Spinal cord (tissue), 10 donors: ENCODE data around the gene TXNRD2. TPM values are rescaled to one million over a fixed set of nuclear protein-coding genes. Genes with fewer than 3 reads are reported as not detected.
A peak's percentile ranks its signal among the peaks of the same experiment; 100 is the strongest.

Experiments used
- DNase-seq, 6 donors: peaks; one replicate each; pipeline versions ENCODE4 v3.0.0 to v3.0.0-alpha.2; 2013 to 2015; ENCODE audit warnings: low spot score in 6 of 6, low read depth in 4 of 6
- H3K27ac ChIP-seq: one replicate; pipeline ENCODE4 v1.5.1; 2013; ENCODE audit warnings: low read depth, low read length, control low read depth
- H3K27me3 ChIP-seq: one replicate; pipeline ENCODE4 v1.6.1; 2013; ENCODE audit warnings: low read length; ENCODE audit not compliant: control insufficient read depth, insufficient read depth
- H3K36me3 ChIP-seq: one replicate; pipeline ENCODE4 v1.6.1; 2013; ENCODE audit warnings: low read length; ENCODE audit not compliant: control insufficient read depth, insufficient read depth
- H3K4me1 ChIP-seq: one replicate; pipeline ENCODE4 v1.6.1; 2013; ENCODE audit warnings: low read length; ENCODE audit not compliant: control insufficient read depth, insufficient read depth
- H3K4me3 ChIP-seq: one replicate; pipeline ENCODE4 v1.5.1; 2013; ENCODE audit warnings: low read depth, low read length, control low read depth
- H3K9me3 ChIP-seq: one replicate; pipeline ENCODE4 v1.6.1; 2013; ENCODE audit warnings: low read length; ENCODE audit not compliant: control insufficient read depth, insufficient read depth
- WGBS: methylation state at CpG from one replicate; pipeline ENCODE4 v1.1.5; 2013; ENCODE audit warnings: missing lambda C conversion rate; ENCODE audit not compliant: insufficient coverage; 5-methylcytosine and 5-hydroxymethylcytosine counted together
- polyA plus RNA-seq, 2 donors: library from polyadenylated mRNA; unstranded; fragments of 120-200 nt; gene quantifications; one replicate each; pipeline ENCODE4 v1.2.1, GENCODE V29; 2013; ENCODE audit not compliant: insufficient read length in 2 of 2
- total RNA-seq, 2 donors: library from RNA; depleted of rRNA in 1 of 2; stranded (reverse); fragments of 120-200 nt in 1 of 2; fragments of >200 nt in 1 of 2; gene quantifications; one replicate each; pipeline versions ENCODE4 v1.2.3 to v1.2.4, GENCODE V29; 2013 to 2014
- donor health status: healthy.

Gene TXNRD2
- total and polyA plus RNA-seq, 4 donors = 17.1 to 29.4 (median 23.6) TPM

DNA sequence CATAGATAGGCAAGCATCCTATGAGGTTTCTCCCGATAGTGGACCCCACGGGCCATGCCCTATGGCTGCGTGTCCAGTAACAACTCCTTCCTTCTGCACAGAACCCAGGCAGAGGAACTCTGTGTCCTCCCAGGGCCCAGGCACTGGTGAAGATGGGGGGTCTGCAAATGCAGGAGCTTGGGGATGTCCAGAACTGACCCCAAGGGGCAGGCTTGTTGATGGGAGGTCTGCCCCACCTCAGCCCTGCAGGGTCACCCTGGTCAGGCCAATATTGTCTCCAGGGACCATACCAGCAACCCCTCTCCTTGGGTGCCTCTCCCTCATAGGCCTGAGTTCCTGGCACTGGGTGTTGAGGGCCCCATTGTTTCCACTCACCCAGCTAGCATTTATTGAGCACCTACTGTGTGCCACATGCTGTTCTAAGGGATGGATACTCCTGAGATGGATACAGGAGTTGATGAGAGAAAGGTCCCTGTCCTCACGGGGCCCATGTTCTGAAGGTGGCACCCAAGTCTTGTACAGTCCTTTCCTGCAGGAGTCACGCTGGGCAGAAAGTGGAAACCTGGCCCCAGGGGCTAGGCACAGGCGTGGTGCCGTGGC is 26.3 kb upstream of the TXNRD2 start:
- DNase-seq = no peak
- Histone ChIP-seq H3K4me1 (peaks cover 53% of the 10 kb centered on the region), H3K36me3 (peaks cover 97% of the 10 kb centered on the region), H3K4me3 (no peak overlapping the region), H3K9me3 (no peaks in the 10 kb centered on the region), H3K27ac (no peak overlapping the region), H3K27me3 (no peaks in the 10 kb centered on the region)
- WGBS = 90% methylated on average over 5 of the region's 7 CpGs

DNA sequence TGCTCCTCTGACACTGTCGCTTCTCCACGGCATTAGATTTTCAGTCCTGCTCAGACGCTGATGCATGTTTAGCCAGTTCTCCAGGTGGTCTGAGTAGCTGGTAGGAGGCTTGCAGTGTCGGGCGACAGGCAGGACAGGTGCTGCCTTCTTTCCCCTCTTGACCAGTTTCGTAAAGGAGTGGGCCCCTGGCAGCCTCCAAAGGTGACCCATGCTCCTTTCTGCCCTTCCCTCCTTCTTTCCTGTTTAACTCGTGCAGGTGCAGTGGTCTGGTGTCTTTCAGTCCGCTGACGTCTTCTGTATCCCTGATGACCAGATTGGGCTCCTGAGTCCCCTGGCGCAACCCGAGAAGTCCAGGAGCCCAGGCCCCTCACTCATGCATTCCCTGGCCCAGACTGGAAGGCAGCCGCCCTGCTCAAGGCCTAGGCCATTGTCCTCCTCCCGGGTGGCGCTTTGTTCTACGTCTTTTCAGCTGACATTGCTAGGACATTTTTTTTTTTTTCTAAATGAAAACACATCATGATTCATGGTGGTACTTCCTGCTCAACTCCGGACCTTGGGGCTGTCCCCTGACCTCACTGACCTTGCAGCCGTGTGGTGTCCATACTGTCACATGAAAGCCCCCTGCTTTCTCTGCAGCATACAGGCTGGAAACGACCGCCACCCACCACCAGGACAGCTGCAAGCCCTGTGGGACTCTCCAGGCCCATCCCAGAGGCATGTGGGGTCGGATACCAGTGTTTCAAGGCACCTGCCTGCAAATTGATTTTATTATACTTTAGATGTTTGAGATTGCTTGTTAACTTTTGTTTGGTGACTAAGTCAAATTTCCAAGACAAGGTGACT is 25.5 kb upstream of the TXNRD2 start:
- 57% methylated on average over 19 of the region's 20 CpGs for WGBS
- H3K36me3 ChIP-seq = peaks cover 97% of the 10 kb centered on the region

DNA sequence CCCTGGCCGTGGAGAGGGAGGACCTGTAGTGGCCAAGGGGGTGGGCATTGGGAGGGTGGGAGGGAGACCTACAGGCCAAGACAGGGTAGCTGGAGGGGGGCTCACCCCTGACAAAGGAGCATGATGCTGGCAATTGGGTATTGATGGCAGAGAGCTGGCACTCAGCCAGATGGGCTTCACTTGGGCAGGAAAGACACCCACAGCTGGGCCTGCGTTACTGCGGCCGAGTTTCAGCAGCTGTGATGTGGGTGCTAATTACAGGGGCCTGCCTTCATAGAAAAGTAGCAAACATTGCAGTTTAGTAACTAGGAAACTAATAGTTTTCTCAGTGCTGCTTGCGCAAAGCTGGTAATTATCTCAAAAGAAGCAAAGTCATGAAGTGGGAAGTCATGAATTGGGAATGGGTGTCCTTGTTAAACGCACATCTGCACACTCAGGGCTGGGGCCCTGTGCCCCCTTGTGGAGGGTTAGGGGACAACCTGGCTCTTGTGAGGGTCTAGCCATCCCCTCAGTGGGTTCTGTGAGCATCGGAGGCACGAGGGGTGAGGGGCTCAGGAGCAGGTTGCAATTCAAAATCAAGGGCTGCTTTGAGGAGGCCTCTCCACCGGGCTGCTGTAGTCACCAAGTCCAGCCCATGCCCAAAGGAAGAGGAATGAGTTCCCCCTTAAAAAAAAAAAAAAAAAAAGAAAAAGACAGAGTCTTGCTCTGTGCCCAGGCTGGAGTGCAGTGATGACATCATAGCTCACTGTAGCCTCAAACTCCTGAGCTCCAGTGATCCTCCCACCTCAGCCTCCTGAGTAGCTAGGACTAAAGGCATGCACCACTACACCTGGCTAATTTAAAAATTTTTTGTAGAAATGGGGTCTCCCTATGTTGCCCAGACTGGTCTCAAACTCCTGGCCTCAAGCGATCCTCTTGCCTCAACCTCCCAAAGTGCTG is 24.4 kb upstream of the TXNRD2 start:
- Histone ChIP-seq H3K36me3 (peaks cover 97% of the 10 kb centered on the region), H3K27me3 (no peaks in the 10 kb centered on the region), H3K27ac (peak overlapping the region; percentile 54), H3K9me3 (no peaks in the 10 kb centered on the region), H3K4me1 (peaks cover 55% of the 10 kb centered on the region), H3K4me3 (no peak overlapping the region)
- 36% methylated on average over 10 of the region's 10 CpGs for WGBS
- peak in 2 of 6 donors; percentile 82 to 84 for DNase-seq

More for the DNA sequence above, 25.5 kb upstream of the TXNRD2 start:
- H3K4me1 ChIP-seq = peaks cover 55% of the 10 kb centered on the region
- no peak overlapping the region for H3K27ac ChIP-seq
- DNase-seq = no peak
- H3K4me3 ChIP-seq = no peak overlapping the region
- H3K9me3 ChIP-seq = no peaks in the 10 kb centered on the region
- H3K27me3 ChIP-seq = no peaks in the 10 kb centered on the region

DNA sequence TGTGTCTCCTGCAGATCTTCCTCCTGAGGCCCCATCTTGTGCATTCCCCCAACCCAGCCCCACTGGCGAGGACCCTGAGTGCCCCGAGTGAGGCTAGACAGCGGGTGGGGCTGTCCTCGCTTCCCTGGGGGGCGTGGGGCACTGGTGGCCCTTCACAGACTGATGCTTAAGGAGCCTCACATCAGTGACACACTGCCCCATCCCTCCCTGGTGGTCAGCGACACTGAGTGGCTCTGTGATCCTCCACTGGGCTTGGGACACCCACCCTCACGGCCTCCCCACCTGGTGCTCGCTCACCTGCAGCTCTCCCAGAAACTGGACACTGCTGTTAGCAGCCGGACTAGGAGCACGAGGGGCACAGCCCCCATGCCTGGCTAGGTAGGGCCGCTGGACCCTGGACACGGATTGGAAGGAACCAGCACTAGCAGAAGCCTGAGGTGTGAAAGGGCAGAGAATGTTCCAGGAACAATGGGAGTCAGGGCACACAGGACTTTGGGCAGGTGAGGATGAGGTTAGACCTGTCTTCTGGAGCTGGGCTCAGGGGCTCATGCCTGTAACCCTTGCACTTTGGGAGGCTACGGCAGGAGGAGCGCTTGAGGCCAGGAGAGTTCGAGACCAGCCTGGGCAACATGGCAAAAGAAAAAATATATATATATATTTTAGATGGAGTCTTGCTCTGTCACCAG is 23.2 kb upstream of the TXNRD2 start:
- peaks cover 58% of the 10 kb centered on the region for H3K4me1 ChIP-seq
- no peak overlapping the region for H3K27ac ChIP-seq
- peaks cover 92% of the 10 kb centered on the region for H3K36me3 ChIP-seq

DNA sequence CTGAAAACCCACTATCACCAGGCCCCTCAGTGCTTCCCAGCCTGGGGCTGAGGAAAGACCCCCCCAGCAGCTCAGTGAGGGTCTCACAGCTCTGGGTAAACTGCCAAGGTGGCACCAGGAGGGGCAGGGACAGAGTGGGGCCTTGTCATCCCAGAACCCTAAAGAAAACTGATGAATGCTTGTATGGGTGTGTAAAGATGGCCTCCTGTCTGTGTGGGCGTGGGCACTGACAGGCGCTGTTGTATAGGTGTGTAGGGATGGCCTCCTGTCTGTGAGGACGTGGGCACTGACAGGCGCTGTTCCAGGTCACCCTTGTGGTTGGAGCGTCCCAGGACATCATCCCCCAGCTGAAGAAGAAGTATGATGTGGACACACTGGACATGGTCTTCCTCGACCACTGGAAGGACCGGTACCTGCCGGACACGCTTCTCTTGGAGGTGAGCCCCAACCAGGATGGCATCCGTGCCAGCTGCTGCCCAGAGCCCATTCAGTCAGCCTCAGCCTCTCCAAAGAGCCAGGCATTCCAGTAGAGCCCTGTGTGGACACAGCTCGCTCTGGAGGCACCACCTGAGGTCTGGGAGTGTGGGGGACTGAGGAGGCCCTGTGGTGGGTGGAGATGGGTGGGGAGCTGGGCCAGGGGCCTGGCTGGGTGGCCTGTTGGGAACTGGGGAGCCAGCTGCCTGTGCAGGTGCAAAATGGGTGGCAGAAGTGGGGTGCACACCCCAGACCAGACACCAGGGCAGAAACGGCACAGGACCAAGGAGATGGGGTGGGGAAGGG is 22.4 kb upstream of the TXNRD2 start:
- Histone ChIP-seq H3K4me3 (no peak overlapping the region), H3K9me3 (no peaks in the 10 kb centered on the region), H3K27me3 (no peaks in the 10 kb centered on the region), H3K4me1 (peaks cover 66% of the 10 kb centered on the region), H3K27ac (no peak overlapping the region), H3K36me3 (peaks cover 84% of the 10 kb centered on the region)
- 89% methylated on average over 12 of the region's 12 CpGs for WGBS
- no peak for DNase-seq

More for the DNA sequence above, 23.2 kb upstream of the TXNRD2 start:
- Histone ChIP-seq H3K9me3 (no peaks in the 10 kb centered on the region), H3K27me3 (no peaks in the 10 kb centered on the region), H3K4me3 (no peak overlapping the region)
- 88% methylated on average over 12 of the region's 15 CpGs for WGBS
- DNase-seq = no peak

DNA sequence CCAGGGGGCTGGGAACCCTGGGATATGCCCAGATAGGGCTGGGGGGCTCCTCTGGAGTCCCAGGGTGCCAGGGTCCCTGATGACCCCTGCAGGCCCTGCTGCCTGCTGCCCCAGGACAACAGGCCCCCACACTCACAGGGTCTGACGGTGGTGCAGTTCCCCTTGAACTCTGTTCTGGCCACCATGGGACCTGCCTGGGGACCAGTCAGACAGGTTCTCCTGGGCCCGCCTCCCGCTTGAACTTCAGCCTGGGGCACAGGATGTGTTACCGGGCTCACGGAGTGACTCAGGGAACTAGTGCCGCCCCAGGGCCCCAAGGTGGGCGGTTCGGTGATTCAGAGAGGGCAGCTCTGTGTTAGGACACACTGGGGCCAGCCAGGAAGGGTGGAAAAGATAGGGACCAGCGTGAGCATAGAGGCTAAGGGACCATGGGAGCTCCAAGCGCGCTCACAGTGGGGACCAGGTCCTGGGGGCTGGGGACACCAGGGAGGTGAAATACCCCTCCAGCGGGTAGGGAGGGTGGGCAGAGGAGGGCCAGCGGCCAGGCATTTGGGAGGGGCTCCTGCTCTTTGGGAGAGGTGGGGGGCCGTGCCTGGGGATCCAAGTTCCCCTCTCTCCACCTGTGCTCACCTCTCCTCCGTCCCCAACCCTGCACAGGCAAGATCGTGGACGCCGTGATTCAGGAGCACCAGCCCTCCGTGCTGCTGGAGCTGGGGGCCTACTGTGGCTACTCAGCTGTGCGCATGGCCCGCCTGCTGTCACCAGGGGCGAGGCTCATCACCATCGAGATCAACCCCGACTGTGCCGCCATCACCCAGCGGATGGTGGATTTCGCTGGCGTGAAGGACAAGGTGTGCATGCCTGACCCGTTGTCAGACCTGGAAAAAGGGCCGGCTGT is 21.5 kb upstream of the TXNRD2 start:
- Histone ChIP-seq H3K27me3 (no peaks in the 10 kb centered on the region), H3K9me3 (no peaks in the 10 kb centered on the region), H3K36me3 (peaks cover 75% of the 10 kb centered on the region), H3K4me1 (peaks cover 72% of the 10 kb centered on the region), H3K4me3 (no peak overlapping the region), H3K27ac (no peak overlapping the region)
- no peak for DNase-seq
- 72% methylated on average over 27 of the region's 30 CpGs for WGBS

DNA sequence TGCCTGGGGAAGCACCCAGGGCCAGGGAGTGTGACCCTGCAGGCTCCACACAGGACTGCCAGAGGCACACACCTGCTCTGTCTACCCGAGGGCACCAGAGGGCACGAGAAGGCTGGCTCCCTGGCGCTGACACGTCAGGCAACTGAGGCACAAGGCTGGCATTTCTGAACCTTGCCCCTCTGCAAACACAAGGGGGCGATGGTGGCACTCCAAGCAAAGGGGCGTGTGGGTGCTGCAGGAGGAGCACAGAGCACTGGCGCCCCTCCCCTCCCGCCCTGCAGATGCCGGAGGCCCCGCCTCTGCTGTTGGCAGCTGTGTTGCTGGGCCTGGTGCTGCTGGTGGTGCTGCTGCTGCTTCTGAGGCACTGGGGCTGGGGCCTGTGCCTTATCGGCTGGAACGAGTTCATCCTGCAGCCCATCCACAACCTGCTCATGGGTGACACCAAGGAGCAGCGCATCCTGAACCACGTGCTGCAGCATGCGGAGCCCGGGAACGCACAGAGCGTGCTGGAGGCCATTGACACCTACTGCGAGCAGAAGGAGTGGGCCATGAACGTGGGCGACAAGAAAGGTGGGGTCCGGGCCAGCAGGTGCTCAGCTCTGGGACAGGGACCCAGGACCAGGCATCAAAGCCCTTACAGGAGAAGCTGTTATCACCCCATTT is 20.8 kb upstream of the TXNRD2 start:
- no peak overlapping the region for H3K4me3 ChIP-seq
- WGBS = 38% methylated on average over 22 of the region's 22 CpGs

DNA sequence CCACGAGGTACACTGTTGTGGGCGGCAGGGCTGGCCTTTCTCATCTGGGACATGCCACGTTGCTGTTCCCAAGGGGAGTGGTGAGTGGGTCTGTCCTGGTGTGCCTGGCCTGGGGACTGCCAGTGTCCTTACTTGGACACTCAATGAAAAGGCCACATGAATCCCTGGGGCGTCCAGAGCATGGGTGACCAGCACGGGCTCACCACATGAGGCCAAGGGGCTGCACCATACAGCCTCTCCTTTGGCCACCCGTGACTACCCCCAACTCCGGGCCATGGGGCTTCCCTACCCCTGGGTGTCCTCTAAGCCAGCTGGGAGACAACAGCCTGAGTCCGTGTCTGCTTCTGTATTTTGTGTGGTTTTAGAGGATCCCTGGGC is 20.2 kb upstream of the TXNRD2 start:
- DNase-seq = no peak
- Histone ChIP-seq H3K27ac (no peak overlapping the region), H3K4me3 (no peak overlapping the region), H3K27me3 (no peaks in the 10 kb centered on the region), H3K4me1 (peaks cover 66% of the 10 kb centered on the region), H3K9me3 (no peaks in the 10 kb centered on the region), H3K36me3 (peaks cover 67% of the 10 kb centered on the region)
- WGBS = 91% methylated on average over 7 of the region's 8 CpGs

More for the DNA sequence above, 20.8 kb upstream of the TXNRD2 start:
- H3K27me3 ChIP-seq = no peaks in the 10 kb centered on the region
- peak in 2 of 6 donors; percentile 85 to 88 for DNase-seq
- H3K27ac ChIP-seq = peak overlapping the region; percentile 27
- peaks cover 71% of the 10 kb centered on the region for H3K36me3 ChIP-seq
- H3K4me1 ChIP-seq = peaks cover 72% of the 10 kb centered on the region
- no peaks in the 10 kb centered on the region for H3K9me3 ChIP-seq
